Activated effector memory CD4-positive, alpha-beta T cell treated with anti-CD3 and anti-CD28 coated beads, Interleukin-2, amount 50 U/mL, for 16 hours (primary cell): ENCODE results near the gene RAC3.

ENCODE experiments used
- DNase-seq: peaks from one replicate; pipeline ENCODE4 v3.0.0-alpha.2; 2020

RAC3 gene

GRCh38 chr17:82058855-82059249 lies 27.4 kb downstream of the RAC3 start:
- no peak for DNase-seq

- no peak for DNase-seq
These were observed 28.0 kb downstream of the RAC3 start for GRCh38 chr17:82059272-82060000.

- no peak for DNase-seq
These were observed 28.5 kb downstream of the RAC3 start for GRCh38 chr17:82060001-82060380.

- no peak for DNase-seq
These were observed 29.1 kb downstream of the RAC3 start for GRCh38 chr17:82060614-82061013.

- DNase-seq = no peak
These were observed 29.8 kb downstream of the RAC3 start for GRCh38 chr17:82061047-82061925.

GRCh38 chr17:82062076-82062983 lies 30.9 kb downstream of the RAC3 start:
- no peak for DNase-seq

- no peak for DNase-seq
These were observed 31.5 kb downstream of the RAC3 start for GRCh38 chr17:82062984-82063368.

GRCh38 chr17:82063424-82064415 lies 32.2 kb downstream of the RAC3 start:
- DNase-seq = no peak

GRCh38 chr17:82064433-82065192 lies 33.1 kb downstream of the RAC3 start:
- no peak for DNase-seq

- DNase-seq = no peak
These were observed 33.7 kb downstream of the RAC3 start for GRCh38 chr17:82065193-82065637.

GRCh38 chr17:82065638-82066303 lies 34.3 kb downstream of the RAC3 start, which contains the start of gene DUS1L:
Gene DUS1L (minus strand): TSS chr17:82065804. CDS start chr17:82065059, 745 bp downstream.
- DNase-seq = peak; percentile 90

GRCh38 chr17:82070611-82071010 lies 39.1 kb downstream of the RAC3 start:
- no peak for DNase-seq

- DNase-seq = no peak
These were observed 41.3 kb downstream of the RAC3 start for GRCh38 chr17:82072827-82073226.

GRCh38 chr17:82073446-82073845 lies 42.0 kb downstream of the RAC3 start:
- DNase-seq = no peak

- no peak for DNase-seq
These were observed 44.7 kb downstream of the RAC3 start for GRCh38 chr17:82076018-82076784.

GRCh38 chr17:82076785-82077591 lies 45.5 kb downstream of the RAC3 start:
- DNase-seq = no peak

GRCh38 chr17:82077617-82078358 lies 46.3 kb downstream of the RAC3 start:
- DNase-seq = no peak

GRCh38 chr17:82078433-82078832 lies 47.0 kb downstream of the RAC3 start:
- no peak for DNase-seq
